WTC11 (cell line): ENCODE results near the gene FHIT. TPM values are rescaled to one million over a fixed set of nuclear protein-coding genes. Genes with fewer than 3 reads are reported as not detected.
A peak's percentile ranks its signal among the peaks of the same experiment; 100 is the strongest.

Source experiments
- ATAC-seq: fragments of 200-7000 bp; cut with Tn5 transposase; 2 replicates; pipeline ENCODE4 v1.10.0; 2021; ENCODE audit warnings: mild to moderate bottlenecking, moderate library complexity
- CTCF ChIA-PET: fragments of 300-600 bp; sonication (Branson Sonifier 250); formaldehyde crosslinking; loops from one replicate; lab custom pipeline; 2021; ENCODE audit warnings: antibody characterized with exemption; lab: Charles Lee
- POLR2A ChIA-PET: fragments of 350-600 bp; sonication (Branson Sonifier 250); formaldehyde crosslinking; loops from one replicate; lab custom pipeline; 2021; ENCODE audit warnings: antibody characterized with exemption; lab: Charles Lee
- DNase-seq: peaks from one replicate; pipeline ENCODE4 v3.0.0; 2021; ENCODE audit warnings: low spot score
- H3K27ac Mint-ChIP-seq: 2 replicates; pipeline ENCODE4 v1.8.0; 2021; ENCODE audit warnings: mixed read lengths
- H3K27me3 Mint-ChIP-seq: 2 replicates; pipeline ENCODE4 v1.8.0; 2021; ENCODE audit warnings: low read depth, mild to moderate bottlenecking, moderate library complexity, mixed read lengths
- H3K36me3 Mint-ChIP-seq: 2 replicates; pipeline ENCODE4 v1.8.0; 2021; ENCODE audit warnings: mixed read lengths
- H3K4me1 Mint-ChIP-seq: 2 replicates; pipeline ENCODE4 v1.8.0; 2022; ENCODE audit warnings: mixed read lengths
- H3K4me3 Mint-ChIP-seq: 2 replicates; pipeline ENCODE4 v1.8.0; 2021; ENCODE audit warnings: mild to moderate bottlenecking, moderate library complexity, mixed read lengths
- H3K9me3 Mint-ChIP-seq: 2 replicates; pipeline ENCODE4 v1.8.0; 2021; ENCODE audit warnings: mixed read lengths
- GABPB1 ChIP-seq: sonication (generic); formaldehyde crosslinking; IDR thresholded peaks from 2 replicates; pipeline ENCODE4 v1.8.1; 2023; ENCODE audit warnings: mild to moderate bottlenecking, missing genetic modification reagents
- IRF2 ChIP-seq: sonication (generic); formaldehyde crosslinking; IDR thresholded peaks from 2 replicates; pipeline ENCODE4 v1.8.0; 2022; ENCODE audit warnings: low read depth, missing genetic modification reagents, borderline replicate concordance
- JUN ChIP-seq: sonication (generic); formaldehyde crosslinking; IDR thresholded peaks from 2 replicates; pipeline ENCODE4 v1.8.0; 2023; ENCODE audit warnings: mild to moderate bottlenecking, missing genetic modification reagents
- PRRX2 ChIP-seq: fragments of 250-450 bp; sonication (Bioruptor Pico); IDR thresholded peaks from 2 replicates; pipeline ENCODE4 v1.8.0; 2021; ENCODE audit warnings: mild to moderate bottlenecking
- TCF7 ChIP-seq: sonication (generic); formaldehyde crosslinking; IDR thresholded peaks from 2 replicates; pipeline ENCODE4 v1.8.0; 2022; ENCODE audit warnings: mild to moderate bottlenecking, low read depth, missing genetic modification reagents, moderate library complexity
- TEAD4 ChIP-seq: sonication (generic); formaldehyde crosslinking; IDR thresholded peaks from 2 replicates; pipeline ENCODE4 v1.8.0; 2022; ENCODE audit warnings: mild to moderate bottlenecking, missing genetic modification reagents
- ZNF263 ChIP-seq: sonication (generic); formaldehyde crosslinking; IDR thresholded peaks from 2 replicates; pipeline ENCODE4 v1.8.1; 2022; ENCODE audit warnings: low read depth, mild to moderate bottlenecking, moderate library complexity, missing genetic modification reagents
- ZNF317 ChIP-seq: sonication (generic); formaldehyde crosslinking; IDR thresholded peaks from 2 replicates; pipeline ENCODE4 v1.8.1; 2023; ENCODE audit warnings: low read depth, mild to moderate bottlenecking, moderate library complexity, missing genetic modification reagents, borderline replicate concordance
- total RNA-seq: library from RNA; stranded (reverse); gene quantifications from 3 replicates; pipeline ENCODE4 v1.2.3, GENCODE V29; 2021
- TF ChIP-seq, protein P1 (sequence below): sonication (generic); formaldehyde crosslinking; IDR thresholded peaks from 2 replicates; pipeline ENCODE4 v1.8.0; 2022; ENCODE audit warnings: mild to moderate bottlenecking, missing genetic modification reagents
- TF ChIP-seq, protein P2 (sequence below): fragments of 200-600 bp; IDR thresholded peaks from 2 replicates; pipeline ENCODE4 v1.8.0; 2022; ENCODE audit warnings: antibody characterized with exemption
- TF ChIP-seq, protein P3 (sequence below): fragments of 250-450 bp; sonication (Bioruptor Pico); IDR thresholded peaks from 2 replicates; pipeline ENCODE4 v1.9.0; 2021; ENCODE audit warnings: mild to moderate bottlenecking
- TF ChIP-seq, protein P4 (sequence below): sonication (generic); formaldehyde crosslinking; IDR thresholded peaks from 2 replicates; pipeline ENCODE4 v1.8.1; 2023; ENCODE audit warnings: mild to moderate bottlenecking, missing genetic modification reagents
- TF ChIP-seq, protein P5 (sequence below): fragments of 250-450 bp; sonication (Bioruptor Pico); conservative IDR thresholded peaks from 2 replicates; pipeline ENCODE4 v1.9.0; 2021; ENCODE audit warnings: mild to moderate bottlenecking

The FHIT gene
- total RNA-seq, 1 experiment from 2014 or later: 2.6 TPM

DNA sequence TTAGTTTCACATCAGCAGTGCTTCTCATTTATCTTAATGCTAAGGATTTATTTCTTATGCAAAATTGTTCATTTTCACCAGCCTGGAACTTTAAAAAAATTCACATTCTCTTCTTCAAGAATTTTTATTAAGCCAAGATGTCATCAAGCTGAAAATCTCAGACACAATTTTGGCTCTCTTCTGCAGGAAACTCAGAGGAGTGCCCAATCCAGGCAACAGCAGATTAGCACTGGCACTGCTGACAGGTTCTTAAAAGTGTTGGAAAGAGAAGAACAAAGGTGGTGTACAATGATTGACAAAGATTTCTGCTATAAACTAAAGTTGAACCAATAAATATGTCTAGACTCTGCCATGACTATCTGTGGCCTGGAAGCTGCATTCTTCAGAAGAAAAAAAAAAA, 479.5 kb downstream of the FHIT start:
- Mint-ChIP-seq H3K4me1 (peaks cover 47% of the 10 kb centered on the region), H3K27me3 (no peaks in the 10 kb centered on the region), H3K9me3 (peaks cover 35% of the 10 kb centered on the region), H3K4me3 (no peak overlapping the region), H3K27ac (no peak overlapping the region), H3K36me3 (peaks cover 34% of the 10 kb centered on the region)
- CTCF ChIA-PET: interaction anchor here (1.3 to 2.3 kb wide), 2 partner anchors 17 to 28 kb away, joined by 5 to 7 read pairs; no protein-coding TSS in a partner anchor
- POLR2A ChIA-PET: interaction anchor here (0.6 kb wide), 1 partner anchor 73 kb away, joined by 3 read pairs; no protein-coding TSS in a partner anchor
- ATAC-seq (no peak), DNase-seq (no peak)
- TF ChIP-seq ZNF263 (CRISPR knock-in tag) (no peak), IRF2 (CRISPR knock-in tag) (no peak), GABPB1 (CRISPR knock-in tag) (no peak)
- TF ChIP-seq, protein P1, sequence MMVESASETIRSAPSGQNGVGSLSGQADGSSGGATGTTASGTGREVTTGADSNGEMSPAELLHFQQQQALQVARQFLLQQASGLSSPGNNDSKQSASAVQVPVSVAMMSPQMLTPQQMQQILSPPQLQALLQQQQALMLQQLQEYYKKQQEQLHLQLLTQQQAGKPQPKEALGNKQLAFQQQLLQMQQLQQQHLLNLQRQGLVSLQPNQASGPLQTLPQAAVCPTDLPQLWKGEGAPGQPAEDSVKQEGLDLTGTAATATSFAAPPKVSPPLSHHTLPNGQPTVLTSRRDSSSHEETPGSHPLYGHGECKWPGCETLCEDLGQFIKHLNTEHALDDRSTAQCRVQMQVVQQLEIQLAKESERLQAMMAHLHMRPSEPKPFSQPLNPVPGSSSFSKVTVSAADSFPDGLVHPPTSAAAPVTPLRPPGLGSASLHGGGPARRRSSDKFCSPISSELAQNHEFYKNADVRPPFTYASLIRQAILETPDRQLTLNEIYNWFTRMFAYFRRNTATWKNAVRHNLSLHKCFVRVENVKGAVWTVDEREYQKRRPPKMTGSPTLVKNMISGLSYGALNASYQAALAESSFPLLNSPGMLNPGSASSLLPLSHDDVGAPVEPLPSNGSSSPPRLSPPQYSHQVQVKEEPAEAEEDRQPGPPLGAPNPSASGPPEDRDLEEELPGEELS: no peak

DNA sequence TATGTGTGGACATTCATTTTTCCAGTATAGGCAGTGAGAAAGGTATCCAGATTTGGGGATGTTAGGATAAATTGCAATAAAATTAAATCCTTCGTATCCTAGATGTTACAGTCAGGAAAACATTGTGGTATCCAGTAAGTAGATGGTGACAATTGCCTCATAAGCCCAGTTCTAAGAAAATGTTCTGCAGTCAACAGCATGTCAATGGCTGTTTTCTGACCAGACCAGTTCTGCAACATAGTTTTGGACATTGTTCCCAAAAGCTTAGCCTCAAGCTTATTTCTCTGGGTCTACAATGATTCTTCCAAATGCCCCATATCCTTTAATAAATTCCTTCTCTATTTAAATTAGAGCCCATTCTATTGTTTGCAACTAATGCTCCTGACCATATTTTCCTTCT, 480.7 kb downstream of the FHIT start:
- no peak for TF ChIP-seq TCF7 (CRISPR knock-in tag)
- TF ChIP-seq, protein P2, sequence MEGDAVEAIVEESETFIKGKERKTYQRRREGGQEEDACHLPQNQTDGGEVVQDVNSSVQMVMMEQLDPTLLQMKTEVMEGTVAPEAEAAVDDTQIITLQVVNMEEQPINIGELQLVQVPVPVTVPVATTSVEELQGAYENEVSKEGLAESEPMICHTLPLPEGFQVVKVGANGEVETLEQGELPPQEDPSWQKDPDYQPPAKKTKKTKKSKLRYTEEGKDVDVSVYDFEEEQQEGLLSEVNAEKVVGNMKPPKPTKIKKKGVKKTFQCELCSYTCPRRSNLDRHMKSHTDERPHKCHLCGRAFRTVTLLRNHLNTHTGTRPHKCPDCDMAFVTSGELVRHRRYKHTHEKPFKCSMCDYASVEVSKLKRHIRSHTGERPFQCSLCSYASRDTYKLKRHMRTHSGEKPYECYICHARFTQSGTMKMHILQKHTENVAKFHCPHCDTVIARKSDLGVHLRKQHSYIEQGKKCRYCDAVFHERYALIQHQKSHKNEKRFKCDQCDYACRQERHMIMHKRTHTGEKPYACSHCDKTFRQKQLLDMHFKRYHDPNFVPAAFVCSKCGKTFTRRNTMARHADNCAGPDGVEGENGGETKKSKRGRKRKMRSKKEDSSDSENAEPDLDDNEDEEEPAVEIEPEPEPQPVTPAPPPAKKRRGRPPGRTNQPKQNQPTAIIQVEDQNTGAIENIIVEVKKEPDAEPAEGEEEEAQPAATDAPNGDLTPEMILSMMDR: no peak
- no peak for TF ChIP-seq ZNF317 (CRISPR knock-in tag)
- TF ChIP-seq, protein P3, sequence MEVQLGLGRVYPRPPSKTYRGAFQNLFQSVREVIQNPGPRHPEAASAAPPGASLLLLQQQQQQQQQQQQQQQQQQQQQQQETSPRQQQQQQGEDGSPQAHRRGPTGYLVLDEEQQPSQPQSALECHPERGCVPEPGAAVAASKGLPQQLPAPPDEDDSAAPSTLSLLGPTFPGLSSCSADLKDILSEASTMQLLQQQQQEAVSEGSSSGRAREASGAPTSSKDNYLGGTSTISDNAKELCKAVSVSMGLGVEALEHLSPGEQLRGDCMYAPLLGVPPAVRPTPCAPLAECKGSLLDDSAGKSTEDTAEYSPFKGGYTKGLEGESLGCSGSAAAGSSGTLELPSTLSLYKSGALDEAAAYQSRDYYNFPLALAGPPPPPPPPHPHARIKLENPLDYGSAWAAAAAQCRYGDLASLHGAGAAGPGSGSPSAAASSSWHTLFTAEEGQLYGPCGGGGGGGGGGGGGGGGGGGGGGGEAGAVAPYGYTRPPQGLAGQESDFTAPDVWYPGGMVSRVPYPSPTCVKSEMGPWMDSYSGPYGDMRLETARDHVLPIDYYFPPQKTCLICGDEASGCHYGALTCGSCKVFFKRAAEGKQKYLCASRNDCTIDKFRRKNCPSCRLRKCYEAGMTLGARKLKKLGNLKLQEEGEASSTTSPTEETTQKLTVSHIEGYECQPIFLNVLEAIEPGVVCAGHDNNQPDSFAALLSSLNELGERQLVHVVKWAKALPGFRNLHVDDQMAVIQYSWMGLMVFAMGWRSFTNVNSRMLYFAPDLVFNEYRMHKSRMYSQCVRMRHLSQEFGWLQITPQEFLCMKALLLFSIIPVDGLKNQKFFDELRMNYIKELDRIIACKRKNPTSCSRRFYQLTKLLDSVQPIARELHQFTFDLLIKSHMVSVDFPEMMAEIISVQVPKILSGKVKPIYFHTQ (CRISPR knock-in tag): no peak
- TF ChIP-seq PRRX2 (CRISPR knock-in tag): no peak
- Mint-ChIP-seq H3K4me1 (peaks cover 47% of the 10 kb centered on the region), H3K27me3 (no peaks in the 10 kb centered on the region), H3K27ac (peak overlapping the region; percentile 63), H3K36me3 (peaks cover 22% of the 10 kb centered on the region), H3K9me3 (peaks cover 23% of the 10 kb centered on the region), H3K4me3 (no peak overlapping the region)
- ChIA-PET POLR2A (no interaction called here), CTCF (interaction anchor here (1.4 kb wide), 1 partner anchor 15 kb away, joined by 5 read pairs; no protein-coding TSS in a partner anchor)
- ATAC-seq (no peak), DNase-seq (no peak)

DNA sequence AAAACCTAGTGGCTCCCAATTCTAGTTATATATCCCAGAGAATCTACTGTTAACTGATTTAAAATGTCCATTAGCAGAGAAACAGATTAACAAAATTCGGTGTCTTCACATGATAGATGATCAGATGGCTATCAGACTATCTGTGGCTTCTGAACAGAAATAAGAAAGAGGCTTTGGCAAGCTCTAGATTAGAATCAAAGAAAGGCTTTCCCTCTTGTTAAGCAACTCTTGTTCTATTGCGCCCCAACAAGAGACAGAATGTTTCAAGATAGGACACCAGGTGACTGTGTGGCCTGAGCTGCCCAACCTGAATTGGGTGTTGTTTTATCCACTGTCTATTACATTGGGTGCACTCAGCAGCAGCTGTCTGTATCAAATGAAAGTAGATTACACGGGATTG, 483.7 kb downstream of the FHIT start:
- H3K27me3 Mint-ChIP-seq: no peaks in the 10 kb centered on the region
- no peak overlapping the region for H3K4me3 Mint-ChIP-seq
- no peaks in the 10 kb centered on the region for H3K9me3 Mint-ChIP-seq
- no peak overlapping the region for H3K27ac Mint-ChIP-seq
- ChIA-PET CTCF (interaction anchor here (0.7 kb wide), 1 partner anchor 12 kb away, joined by 4 read pairs; no protein-coding TSS in a partner anchor), POLR2A (no interaction called here)
- H3K36me3 Mint-ChIP-seq: peaks cover 2% of the 10 kb centered on the region; the same call in 1 of the 2 replicates
- ATAC-seq (no peak), DNase-seq (no peak)
- peaks cover 33% of the 10 kb centered on the region for H3K4me1 Mint-ChIP-seq
- TF ChIP-seq, protein P4, sequence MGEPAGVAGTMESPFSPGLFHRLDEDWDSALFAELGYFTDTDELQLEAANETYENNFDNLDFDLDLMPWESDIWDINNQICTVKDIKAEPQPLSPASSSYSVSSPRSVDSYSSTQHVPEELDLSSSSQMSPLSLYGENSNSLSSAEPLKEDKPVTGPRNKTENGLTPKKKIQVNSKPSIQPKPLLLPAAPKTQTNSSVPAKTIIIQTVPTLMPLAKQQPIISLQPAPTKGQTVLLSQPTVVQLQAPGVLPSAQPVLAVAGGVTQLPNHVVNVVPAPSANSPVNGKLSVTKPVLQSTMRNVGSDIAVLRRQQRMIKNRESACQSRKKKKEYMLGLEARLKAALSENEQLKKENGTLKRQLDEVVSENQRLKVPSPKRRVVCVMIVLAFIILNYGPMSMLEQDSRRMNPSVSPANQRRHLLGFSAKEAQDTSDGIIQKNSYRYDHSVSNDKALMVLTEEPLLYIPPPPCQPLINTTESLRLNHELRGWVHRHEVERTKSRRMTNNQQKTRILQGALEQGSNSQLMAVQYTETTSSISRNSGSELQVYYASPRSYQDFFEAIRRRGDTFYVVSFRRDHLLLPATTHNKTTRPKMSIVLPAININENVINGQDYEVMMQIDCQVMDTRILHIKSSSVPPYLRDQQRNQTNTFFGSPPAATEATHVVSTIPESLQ (CRISPR knock-in tag): no peak
- TF ChIP-seq, protein P1: no peak
- TF ChIP-seq, protein P5, sequence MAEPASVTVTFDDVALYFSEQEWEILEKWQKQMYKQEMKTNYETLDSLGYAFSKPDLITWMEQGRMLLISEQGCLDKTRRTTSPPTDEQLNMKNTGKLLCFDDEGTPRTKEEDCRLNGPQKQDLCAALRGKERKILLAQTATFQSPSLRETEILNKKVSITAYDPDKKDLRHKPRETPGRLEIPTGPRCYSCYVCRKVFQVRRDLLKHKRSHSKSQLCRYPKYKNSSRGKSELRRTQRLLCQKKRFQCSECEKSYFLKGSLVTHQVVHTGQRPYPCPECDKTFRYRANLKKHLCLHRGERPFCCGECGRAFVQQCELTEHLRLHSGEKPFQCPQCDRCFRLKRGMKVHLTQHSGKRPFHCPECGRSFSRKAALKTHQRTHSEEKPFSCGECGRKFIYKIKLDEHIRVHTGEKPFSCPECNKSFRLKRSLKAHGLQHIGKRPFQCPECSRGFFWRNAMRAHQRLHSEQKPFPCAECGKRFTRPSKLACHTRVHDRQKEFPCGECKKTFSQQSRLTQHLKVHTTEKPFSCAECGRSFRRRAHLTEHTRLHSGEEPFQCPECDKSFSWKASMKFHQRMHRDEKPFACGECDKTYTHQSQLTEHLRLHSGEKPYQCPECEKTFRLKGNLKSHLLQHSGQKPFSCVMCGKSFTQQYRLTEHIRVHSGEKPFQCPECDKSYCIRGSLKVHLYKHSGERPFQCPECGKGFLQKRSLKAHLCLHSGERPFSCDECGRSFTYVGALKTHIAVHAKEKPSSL (CRISPR knock-in tag): no peak
- TF ChIP-seq JUN (no peak), TEAD4 (CRISPR knock-in tag) (no peak)
